Activated CD8-positive, alpha-beta memory T cell treated with anti-CD3 and anti-CD28 coated beads, Interleukin-2, amount 50 U/mL, for 24 hours (primary cell): ENCODE results near the gene TSPAN14.
"Not testable (repeated sequence)": the region's sequence is repeated elsewhere in the genome, so short reads cannot be mapped to it uniquely, and the experiment has no call there.

Experiments
- DNase-seq: peaks from one replicate; pipeline ENCODE4 v3.0.0-alpha.2; 2020; ENCODE audit errors: extremely low read depth

TSPAN14 gene

GRCh38 chr10:80468806-80469421 lies 14.8 kb downstream of the TSPAN14 start:
- no peak for DNase-seq

- no peak for DNase-seq
Observed at GRCh38 chr10:80470266-80470665, 16.2 kb downstream of the TSPAN14 start.

- DNase-seq, result no peak
Observed at GRCh38 chr10:80471001-80471400, 16.9 kb downstream of the TSPAN14 start.

GRCh38 chr10:80471715-80472233 lies 17.7 kb downstream of the TSPAN14 start:
- no peak for DNase-seq

GRCh38 chr10:80472234-80473095 lies 18.4 kb downstream of the TSPAN14 start:
- no peak for DNase-seq

- DNase-seq, result no peak
Observed at GRCh38 chr10:80473096-80473657, 19.1 kb downstream of the TSPAN14 start.

- no peak for DNase-seq
Observed at GRCh38 chr10:80473692-80474596, 19.8 kb downstream of the TSPAN14 start.

- no peak for DNase-seq
Observed at GRCh38 chr10:80474597-80474910, 20.4 kb downstream of the TSPAN14 start.

GRCh38 chr10:80474941-80475340 lies 20.8 kb downstream of the TSPAN14 start:
- no peak for DNase-seq

GRCh38 chr10:80475641-80476040 lies 21.5 kb downstream of the TSPAN14 start:
- DNase-seq, result not testable (repeated sequence)

- DNase-seq, result no peak
Observed at GRCh38 chr10:80476685-80477084, 22.6 kb downstream of the TSPAN14 start.

- DNase-seq, result no peak
Observed at GRCh38 chr10:80477813-80478212, 23.7 kb downstream of the TSPAN14 start.

- not testable (repeated sequence) for DNase-seq
Observed at GRCh38 chr10:80480373-80480772, 26.3 kb downstream of the TSPAN14 start.

- DNase-seq, result no peak
Observed at GRCh38 chr10:80480852-80481251, 26.7 kb downstream of the TSPAN14 start.

- no peak for DNase-seq
Observed at GRCh38 chr10:80484243-80484642, 30.1 kb downstream of the TSPAN14 start.

- no peak for DNase-seq
Observed at GRCh38 chr10:80484676-80485075, 30.6 kb downstream of the TSPAN14 start.

- no peak for DNase-seq
Observed at GRCh38 chr10:80485076-80485945, 31.2 kb downstream of the TSPAN14 start.

- no peak for DNase-seq
Observed at GRCh38 chr10:80485946-80486764, 32.0 kb downstream of the TSPAN14 start.

GRCh38 chr10:80486785-80487420 lies 32.8 kb downstream of the TSPAN14 start:
- no peak for DNase-seq

GRCh38 chr10:80487421-80487785 lies 33.3 kb downstream of the TSPAN14 start:
- no peak for DNase-seq
